Activated CD8-positive, alpha-beta memory T cell treated with anti-CD3 and anti-CD28 coated beads, Interleukin-2, amount 50 U/mL, for 1 hour (primary cell): ENCODE measurements around the gene DCDC2.
"Not testable (repeated sequence)": the region's sequence is repeated elsewhere in the genome, so short reads cannot be mapped to it uniquely, and the experiment has no call there.

Experiments used
- DNase-seq: peaks from one replicate; pipeline ENCODE4 v3.0.0-alpha.2; 2020; ENCODE audit errors: extremely low read depth

Gene DCDC2

DNA sequence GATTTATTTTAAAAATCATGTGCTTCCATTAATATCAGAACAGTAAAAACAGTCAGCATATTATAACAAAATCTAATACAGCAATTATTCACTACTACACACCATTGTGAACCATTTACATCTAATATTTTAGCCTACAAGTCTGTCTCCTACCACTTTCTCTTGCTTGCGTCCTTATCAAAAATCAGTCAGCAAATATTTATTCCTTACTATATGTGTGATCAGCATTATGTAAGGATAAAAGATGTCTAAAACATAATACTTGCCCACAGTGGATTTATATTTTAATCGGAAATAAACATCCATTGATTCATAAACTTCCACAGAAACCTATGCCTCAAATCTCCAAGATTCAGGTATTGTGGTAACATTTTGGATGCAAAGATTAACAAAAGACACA is 132.0 kb downstream of the DCDC2 start:
- DNase-seq: no peak

DNA sequence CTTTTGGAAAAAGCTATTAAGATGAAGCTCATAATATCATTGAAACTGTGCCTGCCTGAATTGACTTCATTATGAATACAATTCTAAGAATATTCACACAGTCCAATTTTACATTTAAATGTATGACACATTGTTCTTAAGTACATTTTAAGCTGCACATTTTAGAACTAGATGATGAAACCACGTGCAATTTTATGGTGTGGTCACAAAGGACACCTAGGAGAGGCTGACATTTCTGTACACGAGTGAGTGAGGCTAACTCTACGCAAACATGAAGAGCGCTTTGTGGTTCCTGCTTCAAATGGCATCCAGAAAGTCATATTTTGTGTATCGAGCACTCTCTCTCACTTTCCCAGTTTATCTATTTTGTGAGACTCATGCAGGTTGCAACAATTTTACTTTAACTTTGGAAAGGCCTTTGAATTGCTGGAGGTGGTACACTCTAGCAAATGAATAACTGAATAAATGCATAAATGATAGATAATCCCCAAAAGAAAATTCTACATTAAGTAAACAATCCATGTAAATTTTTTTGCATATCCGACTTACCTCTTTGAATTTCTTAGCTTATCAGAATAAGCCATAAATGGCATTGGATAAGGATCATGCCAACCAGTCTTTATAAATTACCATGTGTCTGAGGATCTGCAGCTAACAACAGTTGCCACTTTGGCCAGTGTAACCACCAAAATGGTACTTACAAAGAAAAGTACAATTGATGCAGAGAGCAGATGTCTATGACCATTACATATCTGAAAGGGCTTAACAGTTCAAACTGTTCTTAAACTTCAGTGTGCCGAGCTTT is 134.5 kb downstream of the DCDC2 start:
- DNase-seq: no peak

DNA sequence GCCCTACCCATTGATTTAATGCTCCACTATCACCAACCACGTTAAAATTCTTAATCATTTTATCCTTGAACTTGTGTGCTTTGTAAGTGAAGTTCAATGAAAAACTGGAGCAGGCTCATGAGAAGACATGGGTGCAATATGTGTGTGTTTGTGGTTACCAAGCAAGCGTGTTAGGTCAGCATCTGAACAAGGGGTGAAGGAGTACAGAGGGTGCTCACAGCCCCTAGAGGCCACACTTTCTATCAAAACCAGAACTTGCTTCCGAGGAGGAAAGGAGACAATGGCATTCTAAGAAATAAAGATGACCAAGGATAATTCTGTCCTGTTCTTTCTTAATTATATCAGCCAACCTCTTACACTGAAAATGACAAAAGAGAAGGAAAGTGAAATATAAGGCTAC is 138.2 kb downstream of the DCDC2 start:
- no peak for DNase-seq

DNA sequence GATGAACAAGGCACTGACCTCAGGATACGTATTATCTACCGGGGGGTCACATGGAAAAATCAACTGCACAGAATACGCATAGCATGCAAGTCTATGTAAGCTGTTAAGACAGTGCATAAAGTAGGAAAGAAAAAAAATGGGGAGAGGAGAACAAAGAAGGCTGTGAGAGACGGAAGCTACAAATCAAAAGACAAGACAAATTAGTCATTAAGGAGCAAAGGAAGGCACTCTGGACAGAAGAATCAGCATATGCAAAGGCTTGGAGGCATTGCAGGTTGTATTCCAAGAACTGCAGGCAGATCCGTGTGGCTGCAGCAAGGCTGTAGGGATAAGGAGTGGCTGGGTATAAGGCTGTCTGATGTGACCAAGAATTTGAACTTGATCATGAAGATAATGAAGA is 142.9 kb downstream of the DCDC2 start:
- DNase-seq: no peak

DNA sequence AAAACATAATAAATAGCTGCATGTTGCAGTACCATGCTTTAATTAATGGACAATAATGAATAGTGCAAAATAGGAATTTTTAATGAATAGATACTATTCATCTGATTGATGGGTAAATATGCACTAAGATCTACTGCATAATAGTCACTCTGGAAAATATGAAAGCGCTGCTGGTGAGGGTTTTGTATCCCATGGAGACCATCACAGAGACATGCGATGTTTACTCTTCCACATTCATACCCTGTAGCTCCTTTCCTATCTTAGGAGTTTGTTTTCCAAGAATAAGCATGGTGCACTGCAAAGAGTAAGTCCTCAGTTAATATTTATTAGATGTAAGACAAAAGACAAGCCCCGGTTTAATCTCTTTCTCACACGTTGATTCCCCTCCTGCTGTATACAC is 150.4 kb downstream of the DCDC2 start:
- DNase-seq: no peak

DNA sequence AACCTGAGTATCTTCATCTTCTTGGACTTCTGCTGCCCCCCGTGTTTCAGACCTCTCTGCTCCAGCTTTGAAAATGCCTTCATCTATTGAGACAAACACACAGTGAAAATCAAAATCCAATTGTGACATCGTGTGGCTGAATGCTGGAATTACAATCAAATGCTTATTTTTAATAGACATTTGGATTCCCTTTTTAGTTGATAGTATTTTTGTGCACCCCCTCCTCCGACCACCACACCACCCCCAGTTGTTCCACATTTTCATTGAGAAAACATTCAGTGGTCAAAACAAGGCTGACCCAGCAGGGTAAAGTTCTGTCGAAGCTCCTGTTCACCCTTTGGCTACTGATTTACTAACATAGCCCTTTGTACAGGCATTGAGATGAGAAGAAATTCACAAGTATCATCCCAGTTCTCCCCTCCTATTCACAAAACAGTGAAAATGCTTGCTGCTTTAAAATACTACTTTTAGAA is 152.8 kb downstream of the DCDC2 start:
- no peak for DNase-seq

DNA sequence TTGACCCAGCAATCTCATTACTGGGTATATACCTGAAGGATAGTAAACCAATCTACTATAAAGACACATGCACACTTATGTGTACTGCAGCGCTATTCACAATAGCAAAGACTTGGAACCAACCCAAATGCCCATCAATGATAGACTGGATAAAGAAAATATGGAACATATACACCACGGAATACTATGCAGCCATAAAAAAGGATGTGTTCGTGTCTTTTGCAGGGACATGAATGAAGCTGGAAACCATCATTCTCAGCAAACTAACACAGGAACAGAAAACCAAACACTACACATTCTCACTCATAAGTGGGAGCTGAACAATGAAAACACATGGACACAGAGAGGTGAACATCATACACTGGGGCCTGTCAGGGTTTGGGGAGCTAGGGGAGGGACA is 153.7 kb downstream of the DCDC2 start:
- not testable (repeated sequence) for DNase-seq

DNA sequence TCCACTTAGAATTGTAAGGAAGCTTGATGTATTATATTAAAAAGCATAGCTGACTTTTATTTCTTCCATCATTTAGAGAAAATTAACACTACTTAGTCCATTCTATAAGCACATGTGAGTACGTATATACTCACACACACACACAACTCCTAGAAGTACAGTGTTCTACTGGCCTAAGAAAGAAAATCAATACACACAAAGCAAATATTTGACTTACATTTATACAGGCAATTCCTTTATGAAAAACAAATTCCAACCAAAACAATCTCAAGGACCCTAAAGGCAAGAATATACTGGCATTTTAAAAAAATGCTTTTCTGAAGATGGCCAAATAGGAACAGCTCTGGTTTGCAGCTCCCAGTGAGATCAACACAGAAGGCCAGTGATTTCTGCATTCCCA is 160.0 kb downstream of the DCDC2 start:
- DNase-seq: no peak

DNA sequence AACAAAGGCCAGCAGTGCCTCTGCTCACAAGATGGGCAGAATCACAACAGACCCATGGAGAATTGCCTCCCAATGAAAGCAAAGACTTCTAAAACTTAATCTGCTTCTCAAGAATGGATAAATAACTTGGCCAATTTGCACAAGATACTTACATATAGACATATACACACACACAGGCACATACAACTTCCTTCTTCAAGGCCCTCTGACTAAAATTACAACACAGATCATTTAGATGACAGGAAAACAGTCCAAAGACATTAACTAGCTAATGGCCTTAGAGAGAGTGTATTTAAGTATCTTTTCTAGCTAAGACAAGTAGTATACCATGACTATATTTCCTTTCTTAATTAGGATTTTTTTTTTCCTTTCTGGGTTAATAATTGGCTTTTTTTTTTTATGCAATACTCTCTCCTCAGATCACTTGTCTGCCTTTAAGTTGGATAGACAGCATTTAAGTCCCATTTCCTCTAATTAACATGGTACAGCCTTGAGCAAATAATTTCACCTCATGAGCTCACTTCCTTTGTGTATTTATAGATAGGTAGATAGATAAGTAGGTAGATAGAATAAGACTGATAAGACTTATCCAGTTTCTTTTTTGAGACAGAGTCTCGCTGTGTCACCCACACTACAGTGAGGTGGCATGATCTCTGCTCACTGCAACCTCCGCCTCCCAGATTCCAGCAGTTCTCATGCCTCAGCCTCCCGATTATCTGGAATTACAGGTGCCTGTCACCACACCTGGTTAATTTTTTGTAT is 161.8 kb downstream of the DCDC2 start:
- DNase-seq: no peak

DNA sequence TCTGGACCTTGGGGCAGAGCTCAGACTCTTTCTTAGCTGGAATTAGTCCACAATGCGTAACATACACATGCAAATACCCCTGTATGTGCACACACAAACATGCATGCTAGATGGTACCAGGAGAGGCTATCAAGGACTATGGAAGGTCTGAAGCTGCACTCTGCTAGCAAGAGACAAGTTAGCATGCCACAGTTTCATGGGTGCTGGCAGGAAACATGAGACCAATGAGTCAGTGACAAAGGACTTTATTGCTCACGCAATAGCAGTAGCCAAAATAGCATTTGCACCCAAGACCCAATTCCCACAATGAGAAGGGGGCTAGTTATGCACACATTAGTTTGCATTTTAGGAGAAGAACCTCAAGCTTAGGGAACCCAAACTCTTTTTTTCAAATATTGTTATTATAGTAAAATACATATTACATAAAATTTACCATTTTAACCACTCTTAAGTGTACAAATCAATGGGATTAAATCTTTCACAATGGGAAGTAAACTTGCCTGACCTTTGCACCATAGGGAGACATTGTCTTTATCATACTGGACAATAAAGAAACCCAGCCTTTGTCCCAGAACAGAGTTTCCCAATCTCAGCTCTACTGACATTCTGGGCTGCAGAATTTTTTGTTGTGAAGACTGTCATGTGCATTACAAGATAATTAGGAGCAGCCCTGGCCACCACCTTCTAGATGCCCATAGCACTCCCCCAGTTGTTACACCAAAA is 162.7 kb downstream of the DCDC2 start:
- DNase-seq: no peak

DNA sequence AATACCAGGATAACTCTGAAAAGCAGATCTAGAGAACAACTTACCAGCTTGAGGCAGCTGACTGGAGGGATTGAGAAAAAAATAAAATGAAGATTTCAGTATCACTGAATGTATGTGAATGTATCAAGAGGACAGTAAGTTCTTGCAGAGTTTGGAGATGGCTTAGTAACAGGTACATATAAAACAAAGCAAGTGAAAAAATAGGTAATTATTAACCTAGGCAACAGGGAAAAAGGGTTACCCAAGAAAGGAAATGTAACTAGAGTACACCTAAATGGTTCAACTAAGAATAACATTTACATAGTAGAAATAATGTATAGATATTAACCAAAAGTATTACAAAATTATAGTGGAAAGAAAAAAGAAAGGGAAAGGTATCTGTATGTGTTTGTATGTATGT is 164.5 kb downstream of the DCDC2 start:
- DNase-seq: no peak

DNA sequence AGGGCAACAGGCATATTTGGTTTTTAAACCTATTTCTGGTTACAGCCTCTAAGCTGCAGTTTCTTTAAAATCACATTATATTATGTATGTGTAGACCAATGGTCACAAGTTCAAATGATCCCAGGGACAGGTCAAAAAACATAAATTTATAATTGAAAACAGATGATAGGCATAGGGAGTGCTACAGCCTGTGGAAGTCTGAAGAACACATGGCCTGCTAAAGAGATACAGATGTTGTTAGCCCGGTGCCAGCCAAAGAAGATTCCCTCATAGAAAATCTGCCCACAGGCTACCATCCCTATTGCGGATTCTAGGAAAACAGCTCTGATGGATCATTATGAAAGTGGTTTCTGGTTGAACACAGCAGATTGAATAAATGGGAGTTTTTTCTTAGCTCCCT is 166.5 kb downstream of the DCDC2 start:
- no peak for DNase-seq

DNA sequence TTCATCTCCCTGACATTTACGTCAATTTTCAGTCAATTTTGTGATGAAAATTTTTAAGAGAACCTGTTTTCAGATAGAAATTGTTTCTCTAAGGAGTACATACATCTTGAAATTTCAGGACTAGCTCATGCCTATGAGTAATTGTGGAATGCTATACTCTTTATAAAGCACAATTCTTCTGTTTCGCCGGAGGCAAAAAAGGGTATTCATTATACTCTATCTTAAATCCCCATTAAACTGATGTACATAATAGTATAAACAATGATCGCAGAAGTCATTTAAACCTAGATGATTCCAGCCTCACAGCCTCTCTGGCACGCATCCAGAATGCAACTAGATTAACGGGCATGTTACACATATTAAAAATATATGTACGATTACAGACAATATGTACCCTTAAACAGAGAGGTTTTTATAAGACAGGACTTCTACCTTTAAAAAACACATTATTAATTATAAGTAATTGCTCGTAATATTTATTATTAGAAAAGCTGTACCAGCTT is 169.2 kb downstream of the DCDC2 start:
- DNase-seq: no peak

DNA sequence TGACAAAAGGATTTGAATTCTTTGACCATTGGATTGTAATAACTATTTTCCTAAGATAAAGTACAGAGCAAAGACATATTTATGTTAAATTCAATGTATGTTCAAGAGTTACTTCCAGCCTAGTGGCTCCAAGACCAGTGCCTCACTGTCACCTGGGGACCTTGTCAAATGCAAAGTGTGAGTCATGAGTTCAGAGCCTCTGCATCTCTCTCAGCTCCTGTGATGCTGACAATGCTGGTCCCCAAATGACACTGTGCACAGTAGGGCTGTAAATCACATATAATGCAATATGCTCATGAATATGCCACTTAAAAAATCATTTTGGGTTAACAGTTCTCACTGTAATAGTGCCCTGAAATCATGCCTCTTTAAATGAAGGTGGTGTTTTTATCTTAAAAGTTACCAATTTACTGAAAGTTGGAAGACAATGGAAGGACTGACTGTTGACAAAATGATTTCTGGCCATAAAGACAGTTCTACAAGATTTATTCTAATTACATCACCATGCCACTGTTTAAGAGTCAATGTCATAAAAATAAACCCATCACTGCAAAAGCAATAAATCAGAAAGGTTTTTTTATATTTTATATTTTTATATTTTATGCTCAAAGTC is 169.8 kb downstream of the DCDC2 start:
- DNase-seq: no peak

DNA sequence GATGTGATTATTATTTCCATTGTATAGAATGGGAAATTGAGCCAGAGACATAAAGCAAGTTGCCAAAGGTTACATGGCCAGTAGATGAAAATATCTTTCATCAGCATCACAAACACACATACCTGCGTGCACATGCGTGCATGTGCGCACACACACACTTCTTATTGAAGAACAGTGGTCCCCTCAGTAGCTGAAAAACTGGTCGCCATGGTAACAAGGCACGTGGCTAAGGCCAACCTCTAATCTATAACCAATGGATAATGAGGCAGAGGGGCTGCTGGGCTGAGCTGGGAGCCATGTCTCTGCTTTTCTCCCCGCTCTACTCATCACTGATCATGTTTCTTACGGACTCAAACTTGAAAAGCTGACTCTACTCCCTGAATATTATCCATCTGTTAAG is 171.5 kb downstream of the DCDC2 start:
- DNase-seq: no peak

DNA sequence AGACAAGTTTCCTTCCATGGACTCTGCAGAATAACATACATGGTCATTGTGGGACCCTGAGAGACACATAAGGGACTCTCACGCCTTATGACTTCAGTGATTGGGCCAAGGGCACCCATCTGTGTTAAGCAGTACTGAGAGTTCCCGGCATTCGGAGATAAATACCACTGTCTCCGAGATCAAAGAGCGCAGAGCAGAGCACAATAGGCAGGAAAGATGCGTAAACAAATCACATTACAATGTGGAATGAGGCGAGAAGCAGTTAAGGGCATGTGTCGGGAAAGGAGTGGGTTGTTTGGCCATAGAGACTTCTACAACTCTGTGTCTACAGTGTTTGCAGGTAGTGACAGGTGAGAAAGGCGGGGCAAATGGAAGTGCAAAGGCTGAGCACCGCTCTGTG is 174.3 kb downstream of the DCDC2 start:
- DNase-seq: no peak

DNA sequence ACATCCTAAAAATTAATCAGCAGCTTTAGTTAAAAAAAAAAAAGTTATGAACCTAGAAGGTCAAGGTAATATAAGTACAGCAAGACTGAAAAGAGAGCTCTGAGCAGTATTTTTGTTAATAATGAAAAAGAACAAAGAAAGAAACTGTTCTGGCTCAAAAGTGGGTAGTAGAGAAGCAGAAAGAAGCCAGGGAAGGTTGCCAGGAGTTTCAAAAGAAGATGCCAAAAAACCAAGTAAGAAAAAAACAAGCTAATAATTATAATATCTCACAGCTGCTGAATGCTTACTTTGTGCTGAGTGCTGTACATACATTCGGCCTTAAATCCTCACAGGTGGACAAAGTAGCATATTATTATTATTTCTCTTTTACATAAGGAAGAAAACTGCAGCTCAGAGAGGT is 200.0 kb downstream of the DCDC2 start:
- DNase-seq: no peak

DNA sequence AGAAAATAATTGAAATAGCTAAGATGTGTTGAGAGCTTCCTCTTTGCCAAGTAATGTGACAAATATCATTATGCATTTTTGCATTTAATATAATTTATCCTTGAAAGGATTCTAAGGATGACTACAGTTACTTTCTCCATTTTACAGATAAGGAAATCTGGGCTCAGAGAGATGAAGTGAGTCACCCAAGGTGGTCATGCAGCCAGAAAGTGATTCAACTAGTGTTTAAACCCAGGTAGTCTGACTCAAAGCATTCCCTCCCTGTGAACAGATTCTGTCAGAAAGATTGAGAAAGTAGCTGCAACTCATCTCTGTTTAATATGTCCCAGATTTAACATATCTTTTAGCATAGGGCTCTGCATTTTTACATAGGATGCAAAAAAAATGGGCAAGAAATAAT is 203.7 kb downstream of the DCDC2 start:
- DNase-seq: no peak

DNA sequence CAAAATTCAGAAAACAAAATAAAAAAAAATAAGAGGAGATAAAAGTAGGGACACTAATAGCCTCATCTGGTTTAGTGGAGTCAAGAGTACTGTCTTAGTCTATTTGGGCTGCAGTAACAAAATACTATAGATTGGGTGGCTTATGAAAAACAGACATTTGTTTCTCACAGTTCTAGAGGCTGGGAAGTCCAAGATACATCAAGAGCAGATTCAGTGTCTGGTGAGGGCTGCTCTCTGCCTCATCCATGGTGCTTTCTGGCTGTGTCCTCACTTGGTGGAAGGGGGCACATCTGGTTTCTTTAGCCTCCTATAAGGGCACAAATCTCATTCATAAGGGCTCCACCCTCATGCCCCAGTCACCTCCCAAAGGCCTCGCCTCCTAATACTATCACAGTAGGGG is 205.8 kb downstream of the DCDC2 start:
- DNase-seq: no peak

DNA sequence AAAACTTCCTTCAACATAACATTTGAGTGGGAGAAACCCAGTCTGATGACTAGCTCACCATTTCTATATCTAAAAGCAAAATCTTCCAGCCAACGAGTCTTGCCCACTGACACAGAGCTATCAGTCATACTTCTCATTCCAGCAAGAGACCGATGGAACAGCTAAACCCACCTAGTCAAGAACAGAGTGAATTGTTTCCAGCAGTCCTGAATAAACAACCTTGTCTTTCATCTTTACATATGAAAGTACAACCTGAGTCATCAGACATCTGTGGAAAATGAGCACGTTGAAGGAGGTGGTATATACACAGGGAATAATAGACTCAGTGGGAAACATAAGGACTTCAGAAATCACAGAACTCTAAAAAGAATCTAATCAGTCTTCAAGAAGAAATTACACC is 208.0 kb downstream of the DCDC2 start:
- no peak for DNase-seq

DNA sequence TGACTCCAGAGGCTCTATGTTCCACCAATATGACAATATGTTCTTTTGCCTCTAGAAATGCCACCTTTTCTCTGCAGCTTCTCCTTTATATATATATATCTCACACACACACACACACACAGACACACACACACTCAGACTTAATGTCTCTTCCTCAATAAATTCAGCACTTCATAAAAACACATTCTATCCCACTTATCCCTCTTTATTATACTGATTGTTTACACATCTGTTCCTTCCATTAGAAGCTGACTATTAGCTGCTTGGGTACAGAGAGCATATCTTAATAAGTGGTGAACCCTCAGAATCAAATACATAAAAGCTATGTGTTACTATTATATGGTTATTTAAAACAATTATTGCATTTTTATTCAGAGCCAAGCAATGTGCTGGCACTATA is 208.6 kb downstream of the DCDC2 start:
- no peak for DNase-seq

DNA sequence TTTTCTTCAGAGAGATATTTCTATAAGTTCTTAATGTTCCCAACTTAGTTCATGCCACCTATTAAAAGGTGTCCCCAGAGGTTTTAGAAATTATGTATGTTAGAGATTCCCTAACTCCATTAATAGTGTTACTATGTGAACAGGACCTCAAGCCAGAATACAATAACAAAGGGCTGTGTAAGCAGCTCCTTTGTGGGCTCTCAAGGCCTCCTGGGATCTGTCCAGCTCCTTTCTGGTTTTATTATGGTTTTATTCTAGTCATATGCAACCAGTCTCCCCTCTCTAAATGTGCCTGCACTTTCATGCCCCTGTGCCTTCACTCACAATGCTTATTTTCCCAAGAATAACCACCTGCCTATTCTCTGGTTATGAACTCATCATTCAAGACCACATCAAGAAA is 209.2 kb downstream of the DCDC2 start:
- no peak for DNase-seq
